ENCODE data around the gene AGER. TPM values are rescaled to one million over a fixed set of nuclear protein-coding genes. Genes with fewer than 3 reads are reported as not detected.
A peak's percentile ranks its signal among the peaks of the same experiment; 100 is the strongest.

AGER gene
- total RNA-seq, 2 donors from 2014 or later = 29.8 to 35.2 TPM

- whole genome bisulfite sequencing, 2 experiments (ENCODE audit: insufficient coverage in 1 of 2, insufficient read length in 1 of 2) = 91% methylated on average over 4 of the region's 5 CpGs; no CpG with 5 or more reads in 1 of the 2 experiments
- no peak for TF ChIP-seq CTCF (conservative IDR thresholded peaks at IDR 0.05)
- Histone ChIP-seq H3K27ac (ENCODE audit: low read depth, low read length) (no peak within 1 kb of the TSS), H3K27me3 (ENCODE audit: control insufficient read depth, insufficient read depth, low read length, poor library complexity, severe bottlenecking) (no peaks in the 10 kb centered on the region), H3K4me3 (ENCODE audit: low read length) (no peak within 1 kb of the TSS), H3K4me1 (ENCODE audit: control insufficient read depth, insufficient read depth, low read length) (peaks cover 8% of the 10 kb centered on the region), H3K9me3 (ENCODE audit: control insufficient read depth, low read length) (no peaks in the 10 kb centered on the region), H3K9ac (ENCODE audit: extremely low read depth, low read length, poor library complexity, severe bottlenecking) (no peak within 1 kb of the TSS), H3K36me3 (ENCODE audit: control insufficient read depth, insufficient read depth, low read length) (peaks cover 5% of the 10 kb centered on the region)
- Mint-ChIP-seq H3K4me1 (peaks cover 37% of the 10 kb centered on the region), H3K27me3 (ENCODE audit: insufficient read depth) (no peaks in the 10 kb centered on the region), H3K9me3 (no peaks in the 10 kb centered on the region), H3K4me3 (peak within 1 kb of the TSS; percentile 86), H3K36me3 (ENCODE audit: low read depth) (peaks cover 12% of the 10 kb centered on the region), H3K27ac (peak within 1 kb of the TSS; percentile 90)
- peak; percentile 68 for DNase-seq
Observed at GRCh38 chr6:32192608-32193039, 8.6 kb upstream of the AGER start, which contains the start of gene GPSM3. Gene GPSM3, minus strand, starts transcription at chr6:32192643. Its CDS starts 130 bp downstream, at chr6:32192513.

GRCh38 chr6:32191696-32192607 lies 7.9 kb upstream of the AGER start:
- H3K9me3 ChIP-seq (ENCODE audit: control insufficient read depth, low read length) = no peaks in the 10 kb centered on the region
- peaks cover 18% of the 10 kb centered on the region for H3K36me3 Mint-ChIP-seq (ENCODE audit: low read depth)
- H3K27ac ChIP-seq (ENCODE audit: low read depth, low read length) = no peak overlapping the region
- H3K27me3 Mint-ChIP-seq (ENCODE audit: insufficient read depth) = no peaks in the 10 kb centered on the region
- H3K9ac ChIP-seq (ENCODE audit: extremely low read depth, low read length, poor library complexity, severe bottlenecking) = no peak overlapping the region
- 91 to 98% methylated on average over 6 to 15 of the region's 15 CpGs for WGBS, 2 experiments (ENCODE audit: insufficient coverage in 1 of 2, insufficient read length in 1 of 2)
- H3K27me3 ChIP-seq (ENCODE audit: control insufficient read depth, insufficient read depth, low read length, poor library complexity, severe bottlenecking) = no peaks in the 10 kb centered on the region
- no peak for TF ChIP-seq CTCF (conservative IDR thresholded peaks at IDR 0.05)
- H3K27ac Mint-ChIP-seq = peak overlapping the region; percentile 90
- DNase-seq = no peak
- H3K4me1 Mint-ChIP-seq = peaks cover 42% of the 10 kb centered on the region
- no peaks in the 10 kb centered on the region for H3K9me3 Mint-ChIP-seq
- H3K4me1 ChIP-seq (ENCODE audit: control insufficient read depth, insufficient read depth, low read length) = peaks cover 8% of the 10 kb centered on the region
- H3K4me3 Mint-ChIP-seq = peak overlapping the region; percentile 86
- H3K4me3 ChIP-seq (ENCODE audit: low read length) = no peak overlapping the region
- peaks cover 12% of the 10 kb centered on the region for H3K36me3 ChIP-seq (ENCODE audit: control insufficient read depth, insufficient read depth, low read length)

GRCh38 chr6:32190911-32191677 lies 7.0 kb upstream of the AGER start:
- Mint-ChIP-seq H3K36me3 (ENCODE audit: low read depth) (peaks cover 27% of the 10 kb centered on the region), H3K4me3 (peak overlapping the region; percentile 86), H3K9me3 (no peaks in the 10 kb centered on the region), H3K27ac (peak overlapping the region; percentile 90), H3K4me1 (peaks cover 47% of the 10 kb centered on the region), H3K27me3 (ENCODE audit: insufficient read depth) (no peaks in the 10 kb centered on the region)
- H3K4me3 ChIP-seq (ENCODE audit: low read length) = no peak overlapping the region
- peak; percentile 66 for DNase-seq
- H3K4me1 ChIP-seq (ENCODE audit: control insufficient read depth, insufficient read depth, low read length) = peaks cover 8% of the 10 kb centered on the region
- H3K27me3 ChIP-seq (ENCODE audit: control insufficient read depth, insufficient read depth, low read length, poor library complexity, severe bottlenecking) = no peaks in the 10 kb centered on the region
- H3K27ac ChIP-seq (ENCODE audit: low read depth, low read length) = no peak overlapping the region
- H3K36me3 ChIP-seq (ENCODE audit: control insufficient read depth, insufficient read depth, low read length) = peaks cover 19% of the 10 kb centered on the region
- no peaks in the 10 kb centered on the region for H3K9me3 ChIP-seq (ENCODE audit: control insufficient read depth, low read length)
- 91 to 100% methylated on average over 1 to 7 of the region's 8 CpGs for WGBS, 2 experiments (ENCODE audit: insufficient coverage in 1 of 2, insufficient read length in 1 of 2)
- TF ChIP-seq CTCF (conservative IDR thresholded peaks at IDR 0.05) = no peak
- H3K9ac ChIP-seq (ENCODE audit: extremely low read depth, low read length, poor library complexity, severe bottlenecking) = no peak overlapping the region

Measured in endodermal cell (in vitro differentiated cells).